NCI-H1092 (cell line): ENCODE data around the gene TRHDE.
"Not testable (repeated sequence)": the region's sequence is repeated elsewhere in the genome, so short reads cannot be mapped to it uniquely, and the experiment has no call there.

Experiments used
- DNase-seq: peaks from one replicate; lab custom pipeline; 2025; lab: John Stamatoyannopoulos, UW

The TRHDE gene

DNA sequence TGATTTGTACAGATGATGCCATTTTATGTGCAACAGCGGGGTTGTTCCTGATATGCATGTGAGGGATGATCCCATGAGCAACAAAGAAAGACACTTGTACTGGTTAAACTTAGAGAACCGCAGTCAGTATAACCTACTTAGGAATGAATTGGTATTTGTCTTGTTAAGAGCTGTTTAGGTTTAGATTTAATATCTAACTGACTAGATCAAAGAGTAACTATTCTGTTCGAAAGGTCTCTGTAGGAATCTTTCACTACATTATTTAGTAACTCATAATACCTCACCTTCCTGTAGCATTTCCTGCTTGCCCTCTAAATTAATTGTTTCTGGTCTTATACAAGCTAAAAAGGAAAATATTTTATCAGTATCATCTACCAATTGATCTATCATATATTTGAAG, 350.4 kb downstream of the TRHDE start:
- DNase-seq: no peak

DNA sequence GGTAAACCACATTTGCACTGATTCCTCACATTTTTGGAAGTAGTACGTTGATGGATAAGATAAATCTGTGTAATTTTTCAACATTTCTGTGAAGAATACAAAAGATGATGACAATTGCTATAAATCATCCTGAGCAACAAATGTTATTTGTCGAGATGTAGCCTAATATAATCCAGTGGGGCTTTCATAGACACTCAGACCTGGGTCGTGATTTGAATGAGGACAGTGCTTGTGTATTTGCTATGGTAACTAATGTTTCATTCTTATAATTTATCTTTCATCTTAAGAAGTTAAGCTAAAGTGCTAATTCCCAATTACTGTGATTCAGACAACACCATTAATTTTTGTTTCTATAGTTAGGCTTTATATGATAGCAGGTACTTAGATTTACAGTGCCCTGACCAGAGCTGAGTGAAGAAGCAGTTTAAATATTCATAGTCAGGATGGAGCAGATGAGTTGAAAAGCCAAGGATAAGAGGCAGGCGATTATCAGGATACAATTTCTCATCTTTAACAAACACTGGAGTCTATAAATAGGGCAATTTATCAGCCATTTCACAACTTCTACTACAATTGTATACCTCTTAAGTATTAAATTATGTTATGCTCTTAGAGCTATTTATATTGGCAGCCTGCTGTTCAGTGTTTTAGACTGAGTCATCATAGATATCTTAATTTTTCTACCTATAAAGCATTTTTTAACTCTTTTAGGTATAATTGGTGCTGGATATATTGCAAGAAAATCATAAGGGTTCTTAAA, 359.9 kb downstream of the TRHDE start:
- no peak for DNase-seq

GRCh38 chr12:72642706-72643105, 370.5 kb downstream of the TRHDE start:
- DNase-seq: no peak

DNA sequence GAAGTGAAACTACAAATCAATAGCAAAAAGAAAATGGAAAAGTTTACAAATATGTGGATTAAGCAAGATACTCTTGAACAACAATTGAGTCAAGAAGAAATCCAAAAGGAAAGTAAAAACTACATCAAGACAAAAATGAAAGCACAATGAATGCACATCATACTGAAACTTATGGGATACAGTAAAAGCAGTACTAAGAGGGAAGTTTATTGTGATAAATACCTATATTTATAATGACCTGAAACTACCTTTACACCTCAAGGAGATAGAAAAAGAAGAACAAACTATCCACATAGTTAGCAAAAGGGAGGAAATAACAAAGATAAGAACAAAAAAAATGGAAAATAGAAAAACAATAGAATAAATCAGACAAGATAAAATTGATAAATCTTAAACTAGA, 375.0 kb downstream of the TRHDE start:
- no peak for DNase-seq

GRCh38 chr12:72658615-72659014, 386.4 kb downstream of the TRHDE start:
- no peak for DNase-seq

DNA sequence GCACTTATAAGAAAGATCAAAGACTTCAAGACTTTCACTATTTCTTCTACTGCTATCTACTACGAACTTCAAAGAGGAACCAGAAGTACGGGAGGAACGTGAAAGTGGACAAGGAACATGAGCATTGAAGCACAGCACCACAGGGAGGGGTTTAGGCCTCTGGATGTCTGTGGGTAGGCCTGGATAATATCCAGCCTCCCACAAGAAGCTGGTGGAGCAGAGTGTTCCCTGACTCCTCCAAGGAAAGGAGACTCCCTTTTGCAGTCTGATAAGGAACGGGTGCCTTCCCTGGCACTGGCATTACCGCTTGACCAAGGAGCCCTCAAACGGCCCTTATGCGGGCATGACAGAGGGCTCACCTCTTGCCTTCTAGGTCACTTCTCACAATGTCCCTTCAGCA, 388.0 kb downstream of the TRHDE start:
- DNase-seq: not testable (repeated sequence)

DNA sequence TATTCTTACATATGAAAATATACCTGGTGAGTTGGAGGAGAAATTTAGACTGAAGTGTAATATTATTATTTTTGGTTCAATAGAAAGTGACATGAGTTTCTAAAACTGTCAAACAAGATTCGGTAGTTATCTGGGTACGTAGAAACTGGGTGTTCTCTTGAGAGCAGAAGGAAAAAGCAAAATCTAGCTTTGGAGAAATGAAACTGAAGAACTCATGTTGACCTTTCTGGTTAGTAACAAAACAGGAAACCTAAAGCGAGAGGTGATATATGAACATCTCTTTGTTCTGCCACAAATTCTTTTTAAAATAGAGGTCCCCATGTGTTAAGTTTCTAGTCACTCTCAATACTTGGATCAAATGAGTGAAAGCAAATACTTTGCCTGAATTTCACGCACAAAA, 401.7 kb downstream of the TRHDE start:
- DNase-seq: no peak

DNA sequence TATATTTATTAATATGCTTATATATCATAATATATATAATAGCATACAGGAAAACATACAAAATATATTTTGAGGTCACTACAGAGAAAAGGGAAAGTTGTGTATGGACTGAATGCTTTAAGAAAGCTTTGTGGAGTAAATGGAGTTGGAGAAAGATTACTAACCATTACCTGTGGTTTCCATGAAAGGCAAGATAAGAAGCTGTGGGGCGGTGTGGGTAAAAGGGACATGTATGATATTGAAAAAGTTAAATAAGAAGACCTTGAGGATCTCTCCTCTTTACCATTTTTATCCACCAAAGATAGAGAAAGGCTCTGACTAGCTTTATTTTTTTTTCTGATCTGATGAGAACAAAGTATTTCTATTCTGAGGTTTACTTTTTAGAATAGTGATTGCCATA, 404.4 kb downstream of the TRHDE start:
- DNase-seq: no peak

GRCh38 chr12:72677139-72677538, 405.0 kb downstream of the TRHDE start:
- no peak for DNase-seq

GRCh38 chr12:72677846-72678245, 405.7 kb downstream of the TRHDE start:
- DNase-seq: no peak

- DNase-seq: no peak
Observed at GRCh38 chr12:72679147-72679757, 407.1 kb downstream of the TRHDE start.

GRCh38 chr12:72681028-72681427, 408.9 kb downstream of the TRHDE start:
- no peak for DNase-seq

DNA sequence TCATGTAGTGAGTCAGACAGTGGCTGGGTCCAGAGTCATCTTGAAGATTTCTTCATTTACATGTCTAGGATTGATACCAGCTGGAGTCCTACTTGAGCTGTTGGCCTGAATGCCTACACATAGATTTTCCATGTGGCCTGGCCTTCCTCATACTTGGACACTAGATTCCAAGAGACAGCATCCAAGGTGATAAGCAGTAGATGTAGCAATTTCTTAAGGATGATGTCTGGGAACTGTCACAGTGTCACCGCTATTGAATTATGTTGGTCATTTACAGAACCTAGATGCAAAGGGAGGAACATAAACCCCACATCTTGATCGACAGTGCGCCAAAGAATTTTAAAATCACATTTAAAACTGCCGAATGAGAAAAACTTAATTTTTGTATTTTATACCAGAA, 412.3 kb downstream of the TRHDE start:
- no peak for DNase-seq

DNA sequence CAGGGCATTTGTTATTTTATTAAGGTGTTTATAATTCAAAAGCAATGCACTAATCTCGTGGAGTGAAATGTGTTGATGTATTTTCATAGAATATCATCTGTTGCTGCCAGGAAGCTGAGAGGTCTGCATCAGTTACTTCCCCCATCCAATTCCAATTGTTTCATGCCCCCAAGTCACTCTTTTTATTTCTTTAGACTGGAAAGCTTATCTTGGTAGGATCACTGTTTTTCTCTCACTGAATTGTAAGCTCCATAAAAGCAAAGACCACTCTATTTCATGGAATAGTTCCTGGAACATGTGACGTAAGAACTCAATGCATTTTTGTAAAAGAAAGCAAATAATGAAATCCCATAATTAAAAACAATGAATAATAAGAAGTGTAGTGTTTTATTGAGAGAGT, 420.2 kb downstream of the TRHDE start:
- no peak for DNase-seq

DNA sequence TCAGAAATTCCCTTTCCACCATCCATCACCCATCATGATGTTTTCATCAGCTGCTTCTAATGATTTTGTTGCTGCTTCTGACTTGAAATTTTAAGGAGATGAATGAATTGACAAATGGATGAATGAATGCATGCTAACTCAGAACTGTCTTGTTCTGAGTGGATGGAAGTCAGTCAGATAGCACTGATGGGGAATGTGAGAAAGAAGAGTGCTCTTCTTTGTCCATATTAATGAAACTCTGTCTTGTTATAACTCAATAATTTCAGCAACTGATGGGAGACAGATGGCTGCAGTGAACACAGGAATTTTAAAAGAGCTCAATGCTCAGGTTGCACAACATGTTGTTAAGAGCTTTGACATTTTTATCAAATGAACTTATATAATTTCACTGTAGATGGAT, 422.0 kb downstream of the TRHDE start:
- no peak for DNase-seq

DNA sequence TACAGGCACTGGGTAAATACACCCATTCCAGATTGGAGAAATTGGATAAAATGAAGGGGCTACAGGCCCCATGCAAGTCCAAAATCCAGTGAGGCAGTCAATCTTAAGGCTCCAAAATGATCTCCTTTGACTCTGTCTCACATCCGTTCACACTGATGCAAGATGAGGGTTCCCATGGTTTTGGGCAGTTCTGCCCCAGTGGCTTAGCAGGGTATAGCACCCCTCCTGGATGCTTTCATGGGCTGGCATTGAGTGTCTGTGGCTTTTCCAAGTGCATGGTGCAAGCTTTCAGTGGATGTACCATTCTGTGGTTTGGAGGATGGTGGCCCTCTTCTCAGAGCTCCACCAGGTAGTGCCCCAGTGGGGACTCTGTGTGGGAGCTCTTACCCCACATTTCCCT, 427.2 kb downstream of the TRHDE start:
- DNase-seq: no peak

GRCh38 chr12:72712025-72712424, 439.9 kb downstream of the TRHDE start:
- not testable (repeated sequence) for DNase-seq

GRCh38 chr12:72716221-72716620, 444.1 kb downstream of the TRHDE start:
- no peak for DNase-seq

- DNase-seq: no peak
Observed at GRCh38 chr12:72717036-72717435, 444.9 kb downstream of the TRHDE start.
